Chondrocyte (in vitro differentiated cells): ENCODE data around the gene ZDHHC11B. TPM values are rescaled to one million over a fixed set of nuclear protein-coding genes. Genes with fewer than 3 reads are reported as not detected.
"Not testable (repeated sequence)": the region's sequence is repeated elsewhere in the genome, so short reads cannot be mapped to it uniquely, and the experiment has no call there.

Source experiments
- DNase-seq: peaks from one replicate; pipeline ENCODE4 v3.0.0; 2021; ENCODE audit warnings: mixed read lengths, low spot score
- H3K27ac Mint-ChIP-seq: one replicate; pipeline ENCODE4 v1.8.0; 2021; ENCODE audit warnings: mild to moderate bottlenecking, moderate library complexity, mixed read lengths; ENCODE audit not compliant: unreplicated experiment
- H3K27me3 Mint-ChIP-seq: 2 replicates; pipeline ENCODE4 v1.8.0; 2021; ENCODE audit warnings: low read depth, mixed read lengths
- H3K36me3 Mint-ChIP-seq: 2 replicates; pipeline ENCODE4 v1.8.0; 2021; ENCODE audit warnings: low read depth, mixed read lengths
- H3K4me1 Mint-ChIP-seq: 2 replicates; pipeline ENCODE4 v1.8.0; 2021; ENCODE audit warnings: low read depth, mild to moderate bottlenecking, mixed read lengths
- H3K4me3 Mint-ChIP-seq: one replicate; pipeline ENCODE4 v1.8.0; 2021; ENCODE audit warnings: mild to moderate bottlenecking, moderate library complexity, mixed read lengths; ENCODE audit not compliant: unreplicated experiment
- H3K9me3 Mint-ChIP-seq: 2 replicates; pipeline ENCODE4 v1.8.0; 2021; ENCODE audit warnings: low read depth, mixed read lengths
- CTCF ChIP-seq: fragments of 200-600 bp; sonication (generic); IDR thresholded peaks from 2 replicates; pipeline ENCODE4 v1.5.0; 2021; ENCODE audit warnings: antibody characterized with exemption, mild to moderate bottlenecking, moderate library complexity
- total RNA-seq: library from RNA; stranded (reverse); gene quantifications from 3 replicates; pipeline ENCODE4 v1.2.1, GENCODE V29; 2021

The ZDHHC11B gene
- total RNA-seq, 1 donor from 2014 or later, result 0.17 TPM

GRCh38 chr5:691817-692528 is 92.6 kb downstream of the ZDHHC11B start:
- no peak for DNase-seq
- Mint-ChIP-seq H3K27ac (no peak overlapping the region), H3K36me3 (no peaks in the 10 kb centered on the region), H3K9me3 (no peaks in the 10 kb centered on the region), H3K4me1 (no peaks in the 10 kb centered on the region), H3K4me3 (no peak overlapping the region), H3K27me3 (no peaks in the 10 kb centered on the region)
- TF ChIP-seq CTCF, result no peak

- H3K36me3 Mint-ChIP-seq, DNase-seq, H3K9me3 Mint-ChIP-seq, H3K27ac Mint-ChIP-seq, H3K4me1 Mint-ChIP-seq, H3K27me3 Mint-ChIP-seq, H3K4me3 Mint-ChIP-seq: not testable (repeated sequence)
These were observed 93.5 kb downstream of the ZDHHC11B start for GRCh38 chr5:691049-691448.

- not testable (repeated sequence) for DNase-seq, H3K4me1 Mint-ChIP-seq, H3K36me3 Mint-ChIP-seq, H3K4me3 Mint-ChIP-seq, H3K27me3 Mint-ChIP-seq, H3K27ac Mint-ChIP-seq, H3K9me3 Mint-ChIP-seq
These were observed 94.2 kb downstream of the ZDHHC11B start for GRCh38 chr5:690293-690692.

- not testable (repeated sequence) for H3K27ac Mint-ChIP-seq, H3K27me3 Mint-ChIP-seq, H3K4me1 Mint-ChIP-seq, H3K36me3 Mint-ChIP-seq, H3K9me3 Mint-ChIP-seq, H3K4me3 Mint-ChIP-seq
- peak; percentile 76 for DNase-seq
These were observed 96.0 kb downstream of the ZDHHC11B start for GRCh38 chr5:688348-689010.

DNA sequence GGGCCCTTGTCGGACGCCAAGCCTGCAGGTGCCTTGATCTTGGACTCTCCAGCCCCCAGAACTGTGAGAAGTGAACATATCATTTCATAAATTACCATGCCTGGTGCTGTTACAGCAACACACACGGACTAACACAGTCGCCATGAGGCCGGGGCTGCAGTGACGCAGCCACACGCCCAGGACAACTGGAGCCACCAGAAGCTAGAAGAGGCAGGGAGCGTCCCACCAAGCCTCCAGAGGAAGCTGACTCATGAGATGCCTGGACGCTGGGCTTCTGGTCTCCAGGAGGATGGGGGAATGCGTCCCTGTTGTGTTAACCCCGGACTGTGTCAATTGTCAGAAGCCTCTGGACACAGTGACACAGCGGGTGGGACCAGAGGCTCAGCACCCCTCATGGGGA is 97.6 kb downstream of the ZDHHC11B start:
- H3K9me3 Mint-ChIP-seq, H3K27me3 Mint-ChIP-seq, H3K4me1 Mint-ChIP-seq, H3K4me3 Mint-ChIP-seq, H3K36me3 Mint-ChIP-seq, H3K27ac Mint-ChIP-seq: not testable (repeated sequence)
- DNase-seq, result peak; percentile 75

DNA sequence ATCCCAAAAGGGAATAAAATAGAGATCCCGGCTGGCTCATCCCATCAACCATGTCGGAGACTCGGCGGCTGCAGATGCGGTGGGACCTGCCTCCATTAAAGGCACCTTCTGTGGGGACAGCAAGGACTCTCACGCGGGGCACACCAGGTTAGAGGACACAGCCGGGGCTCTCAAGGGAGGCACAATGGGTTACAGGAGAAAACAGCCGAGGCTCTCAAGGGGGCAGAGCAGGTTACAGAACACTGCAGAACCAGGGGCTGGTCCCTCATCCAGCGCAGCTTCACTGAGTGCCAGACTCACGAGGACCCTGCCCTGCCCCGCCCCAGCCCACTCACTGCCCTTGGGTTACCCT is 98.4 kb downstream of the ZDHHC11B start:
- H3K27ac Mint-ChIP-seq, H3K9me3 Mint-ChIP-seq, DNase-seq, H3K36me3 Mint-ChIP-seq, H3K4me1 Mint-ChIP-seq, H3K4me3 Mint-ChIP-seq, H3K27me3 Mint-ChIP-seq: not testable (repeated sequence)

DNA sequence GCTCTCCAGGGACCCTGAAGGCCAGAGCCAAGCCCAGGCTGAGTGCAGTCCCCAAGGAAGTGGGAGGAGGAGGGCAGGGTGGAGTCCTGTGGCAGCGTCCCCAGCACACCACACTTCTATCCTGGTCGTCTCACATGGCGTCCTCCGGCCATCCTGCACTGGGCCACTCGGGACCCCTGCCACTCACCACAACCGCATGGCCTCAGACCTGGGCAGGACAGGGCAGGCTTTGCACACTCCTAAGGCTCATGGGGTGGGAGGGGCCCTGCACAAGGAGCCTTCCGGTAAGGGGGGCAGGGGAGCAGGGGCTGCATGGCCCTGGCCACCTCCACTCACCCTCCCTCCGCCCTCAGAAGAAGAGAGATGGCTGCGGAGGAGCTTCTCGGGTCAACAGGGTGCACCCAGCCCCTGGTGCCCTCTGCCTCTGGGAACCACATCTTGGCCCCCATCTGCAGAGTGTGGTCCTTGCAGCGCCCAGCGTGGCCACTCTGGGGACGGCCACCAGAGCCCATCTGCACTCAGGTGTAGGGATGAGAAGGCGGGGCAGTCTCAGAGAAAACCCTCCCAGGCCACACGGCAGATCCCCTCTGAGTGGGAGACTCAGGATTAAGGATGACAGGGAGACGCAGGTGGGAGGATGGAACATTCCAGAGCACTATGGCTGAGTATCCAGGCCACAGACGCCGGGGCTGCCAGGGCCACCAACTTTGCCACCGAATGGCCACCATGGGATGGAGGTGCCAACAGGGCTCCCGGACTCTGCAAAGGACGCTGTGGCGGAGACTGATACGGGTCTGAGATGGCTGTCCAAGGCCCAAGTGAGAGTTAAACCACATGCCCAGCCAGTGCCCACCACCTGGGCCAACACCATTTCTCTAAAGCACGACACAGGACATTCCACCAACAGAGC is 99.0 kb downstream of the ZDHHC11B start:
- H3K27ac Mint-ChIP-seq, result no peak overlapping the region
- H3K36me3 Mint-ChIP-seq, result no peaks in the 10 kb centered on the region
- no peak for TF ChIP-seq CTCF
- H3K4me1 Mint-ChIP-seq, result no peaks in the 10 kb centered on the region
- peak; percentile 76 for DNase-seq
- H3K9me3 Mint-ChIP-seq, result no peaks in the 10 kb centered on the region
- peaks cover 4% of the 10 kb centered on the region for H3K27me3 Mint-ChIP-seq
- H3K4me3 Mint-ChIP-seq, result no peak overlapping the region
